ENCODE data around the gene MMP14. TPM values are rescaled to one million over a fixed set of nuclear protein-coding genes. Genes with fewer than 3 reads are reported as not detected.

MMP14 gene
- total RNA-seq, 1 experiment from 2014 or later: 94.4 TPM

GRCh38 chr14:22793976-22794375 lies 42.4 kb upstream of the MMP14 start (continued):
- TF ChIP-seq, protein P1, sequence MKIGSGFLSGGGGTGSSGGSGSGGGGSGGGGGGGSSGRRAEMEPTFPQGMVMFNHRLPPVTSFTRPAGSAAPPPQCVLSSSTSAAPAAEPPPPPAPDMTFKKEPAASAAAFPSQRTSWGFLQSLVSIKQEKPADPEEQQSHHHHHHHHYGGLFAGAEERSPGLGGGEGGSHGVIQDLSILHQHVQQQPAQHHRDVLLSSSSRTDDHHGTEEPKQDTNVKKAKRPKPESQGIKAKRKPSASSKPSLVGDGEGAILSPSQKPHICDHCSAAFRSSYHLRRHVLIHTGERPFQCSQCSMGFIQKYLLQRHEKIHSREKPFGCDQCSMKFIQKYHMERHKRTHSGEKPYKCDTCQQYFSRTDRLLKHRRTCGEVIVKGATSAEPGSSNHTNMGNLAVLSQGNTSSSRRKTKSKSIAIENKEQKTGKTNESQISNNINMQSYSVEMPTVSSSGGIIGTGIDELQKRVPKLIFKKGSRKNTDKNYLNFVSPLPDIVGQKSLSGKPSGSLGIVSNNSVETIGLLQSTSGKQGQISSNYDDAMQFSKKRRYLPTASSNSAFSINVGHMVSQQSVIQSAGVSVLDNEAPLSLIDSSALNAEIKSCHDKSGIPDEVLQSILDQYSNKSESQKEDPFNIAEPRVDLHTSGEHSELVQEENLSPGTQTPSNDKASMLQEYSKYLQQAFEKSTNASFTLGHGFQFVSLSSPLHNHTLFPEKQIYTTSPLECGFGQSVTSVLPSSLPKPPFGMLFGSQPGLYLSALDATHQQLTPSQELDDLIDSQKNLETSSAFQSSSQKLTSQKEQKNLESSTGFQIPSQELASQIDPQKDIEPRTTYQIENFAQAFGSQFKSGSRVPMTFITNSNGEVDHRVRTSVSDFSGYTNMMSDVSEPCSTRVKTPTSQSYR (CRISPR knock-in tag; IDR thresholded peaks at IDR 0.05): no peak
- TF ChIP-seq, protein P2, sequence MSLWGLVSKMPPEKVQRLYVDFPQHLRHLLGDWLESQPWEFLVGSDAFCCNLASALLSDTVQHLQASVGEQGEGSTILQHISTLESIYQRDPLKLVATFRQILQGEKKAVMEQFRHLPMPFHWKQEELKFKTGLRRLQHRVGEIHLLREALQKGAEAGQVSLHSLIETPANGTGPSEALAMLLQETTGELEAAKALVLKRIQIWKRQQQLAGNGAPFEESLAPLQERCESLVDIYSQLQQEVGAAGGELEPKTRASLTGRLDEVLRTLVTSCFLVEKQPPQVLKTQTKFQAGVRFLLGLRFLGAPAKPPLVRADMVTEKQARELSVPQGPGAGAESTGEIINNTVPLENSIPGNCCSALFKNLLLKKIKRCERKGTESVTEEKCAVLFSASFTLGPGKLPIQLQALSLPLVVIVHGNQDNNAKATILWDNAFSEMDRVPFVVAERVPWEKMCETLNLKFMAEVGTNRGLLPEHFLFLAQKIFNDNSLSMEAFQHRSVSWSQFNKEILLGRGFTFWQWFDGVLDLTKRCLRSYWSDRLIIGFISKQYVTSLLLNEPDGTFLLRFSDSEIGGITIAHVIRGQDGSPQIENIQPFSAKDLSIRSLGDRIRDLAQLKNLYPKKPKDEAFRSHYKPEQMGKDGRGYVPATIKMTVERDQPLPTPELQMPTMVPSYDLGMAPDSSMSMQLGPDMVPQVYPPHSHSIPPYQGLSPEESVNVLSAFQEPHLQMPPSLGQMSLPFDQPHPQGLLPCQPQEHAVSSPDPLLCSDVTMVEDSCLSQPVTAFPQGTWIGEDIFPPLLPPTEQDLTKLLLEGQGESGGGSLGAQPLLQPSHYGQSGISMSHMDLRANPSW (CRISPR knock-in tag; conservative IDR thresholded peaks at IDR 0.05; ENCODE audit: low read depth): no peak
- TF ChIP-seq TEAD4 (CRISPR knock-in tag; IDR thresholded peaks at IDR 0.05): no peak

DNA sequence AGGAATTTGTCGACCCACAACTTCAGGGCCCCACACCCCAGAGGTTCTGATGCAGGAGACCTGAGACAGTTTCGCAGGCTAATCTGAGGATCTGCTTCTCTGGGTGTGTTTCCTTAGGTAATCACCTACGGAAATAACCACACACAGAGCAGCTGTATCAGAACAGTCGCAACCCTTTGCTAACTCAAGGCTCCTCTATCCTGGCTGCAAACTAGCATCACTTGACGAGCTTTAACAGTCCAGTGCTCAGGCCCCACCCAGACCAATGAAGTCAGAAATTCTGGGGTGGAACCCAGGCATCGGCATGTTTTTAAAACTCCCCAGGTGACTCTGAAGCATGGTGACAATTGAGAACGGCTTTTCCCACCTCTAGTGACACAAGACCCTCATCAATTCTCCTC lies 41.8 kb upstream of the MMP14 start:
- H3K4me3 Mint-ChIP-seq: no peak overlapping the region
- ChIA-PET POLR2A (no interaction called here), CTCF (interaction anchor here (1.7 to 2.1 kb wide), 2 partner anchors 28 to 224 kb away, joined by 6 to 8 read pairs; no protein-coding TSS in a partner anchor)
- no peak overlapping the region for H3K27ac Mint-ChIP-seq
- no peak for ATAC-seq
- DNase-seq (ENCODE audit: low spot score): no peak
- H3K9me3 Mint-ChIP-seq: peaks cover 4% of the 10 kb centered on the region
- peaks cover 16% of the 10 kb centered on the region for H3K4me1 Mint-ChIP-seq
- TF ChIP-seq MXD4 (CRISPR knock-in tag; IDR thresholded peaks at IDR 0.05; ENCODE audit: borderline replicate concordance): no peak
- TF ChIP-seq ZNF423 (CRISPR knock-in tag; IDR thresholded peaks at IDR 0.05): no peak
- TF ChIP-seq, protein P2 (CRISPR knock-in tag; conservative IDR thresholded peaks at IDR 0.05; ENCODE audit: low read depth): no peak
- no peak for TF ChIP-seq PRRX2 (CRISPR knock-in tag; IDR thresholded peaks at IDR 0.05)
- TF ChIP-seq, protein P3, sequence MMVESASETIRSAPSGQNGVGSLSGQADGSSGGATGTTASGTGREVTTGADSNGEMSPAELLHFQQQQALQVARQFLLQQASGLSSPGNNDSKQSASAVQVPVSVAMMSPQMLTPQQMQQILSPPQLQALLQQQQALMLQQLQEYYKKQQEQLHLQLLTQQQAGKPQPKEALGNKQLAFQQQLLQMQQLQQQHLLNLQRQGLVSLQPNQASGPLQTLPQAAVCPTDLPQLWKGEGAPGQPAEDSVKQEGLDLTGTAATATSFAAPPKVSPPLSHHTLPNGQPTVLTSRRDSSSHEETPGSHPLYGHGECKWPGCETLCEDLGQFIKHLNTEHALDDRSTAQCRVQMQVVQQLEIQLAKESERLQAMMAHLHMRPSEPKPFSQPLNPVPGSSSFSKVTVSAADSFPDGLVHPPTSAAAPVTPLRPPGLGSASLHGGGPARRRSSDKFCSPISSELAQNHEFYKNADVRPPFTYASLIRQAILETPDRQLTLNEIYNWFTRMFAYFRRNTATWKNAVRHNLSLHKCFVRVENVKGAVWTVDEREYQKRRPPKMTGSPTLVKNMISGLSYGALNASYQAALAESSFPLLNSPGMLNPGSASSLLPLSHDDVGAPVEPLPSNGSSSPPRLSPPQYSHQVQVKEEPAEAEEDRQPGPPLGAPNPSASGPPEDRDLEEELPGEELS (CRISPR knock-in tag; IDR thresholded peaks at IDR 0.05): no peak
- H3K27me3 Mint-ChIP-seq (ENCODE audit: low read depth): no peaks in the 10 kb centered on the region; the same call in 1 of the 2 replicates
- peaks cover 4% of the 10 kb centered on the region; the same call in 1 of the 2 replicates for H3K36me3 Mint-ChIP-seq

- ATAC-seq: no peak
- POLR2A ChIA-PET: interaction anchor here (1.1 to 1.3 kb wide), 2 partner anchors 25 to 34 kb away, joined by 4 to 12 read pairs; partner anchors contain the start of gene MRPL52
- H3K36me3 Mint-ChIP-seq: peaks cover 4% of the 10 kb centered on the region; the same call in 1 of the 2 replicates
- no peak overlapping the region for H3K4me3 Mint-ChIP-seq
- H3K9me3 Mint-ChIP-seq: peaks cover 4% of the 10 kb centered on the region
- DNase-seq (ENCODE audit: low spot score): no peak
- peak overlapping the region; percentile 53 for H3K27ac Mint-ChIP-seq
- CTCF ChIA-PET: interaction anchor here (0.6 to 2.6 kb wide), 13 partner anchors 10 to 239 kb away, joined by 3 to 8 read pairs (median 4); partner anchors contain the start of gene DAD1
- no peaks in the 10 kb centered on the region; the same call in 1 of the 2 replicates for H3K27me3 Mint-ChIP-seq (ENCODE audit: low read depth)
- TF ChIP-seq EMX1 (CRISPR knock-in tag; IDR thresholded peaks at IDR 0.05) (no peak), IRF2 (CRISPR knock-in tag; IDR thresholded peaks at IDR 0.05; ENCODE audit: borderline replicate concordance, low read depth) (no peak), CREB1 (CRISPR knock-in tag; IDR thresholded peaks at IDR 0.05) (no peak), ARID4B (CRISPR knock-in tag; IDR thresholded peaks at IDR 0.05; ENCODE audit: borderline replicate concordance) (no peak), ELF4 (CRISPR knock-in tag; IDR thresholded peaks at IDR 0.05; ENCODE audit: low read depth) (no peak)
- H3K4me1 Mint-ChIP-seq: peaks cover 16% of the 10 kb centered on the region
Observed at GRCh38 chr14:22796087-22796707, 40.2 kb upstream of the MMP14 start.

Data from WTC11 (cell line).